Measurements from ENCODE around the gene MAF.

MAF gene

DNA sequence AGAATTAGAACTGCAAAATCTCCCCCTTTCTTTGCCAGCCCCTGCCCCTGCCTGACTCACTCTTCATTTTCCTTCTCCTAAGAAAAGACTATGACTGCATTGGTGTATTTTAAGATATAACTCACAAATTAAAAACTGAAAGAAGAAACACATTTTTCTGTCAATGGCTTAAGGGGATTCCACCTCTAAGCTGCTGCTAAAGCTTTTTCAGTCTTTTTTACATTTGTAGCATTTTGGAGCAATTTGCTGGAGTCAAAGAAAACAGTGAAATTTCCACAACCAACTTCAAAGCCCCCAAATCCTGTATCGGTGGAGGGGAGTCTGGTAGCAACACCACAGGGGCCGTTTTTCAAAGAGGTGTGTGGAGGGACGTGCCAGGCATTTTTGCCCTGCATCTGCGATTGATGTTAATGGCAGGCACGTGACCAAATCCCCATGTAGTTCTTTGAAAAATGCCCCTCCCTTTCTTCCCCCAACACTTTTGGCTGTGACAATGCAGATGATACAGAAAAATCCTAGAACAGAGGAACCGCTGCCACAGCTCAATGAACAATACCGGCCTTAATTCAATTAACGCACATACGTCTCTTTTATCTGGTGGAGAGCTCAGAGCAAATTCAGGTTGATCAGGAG is 28.5 kb downstream of the MAF start:
- TF ChIP-seq, protein P1, sequence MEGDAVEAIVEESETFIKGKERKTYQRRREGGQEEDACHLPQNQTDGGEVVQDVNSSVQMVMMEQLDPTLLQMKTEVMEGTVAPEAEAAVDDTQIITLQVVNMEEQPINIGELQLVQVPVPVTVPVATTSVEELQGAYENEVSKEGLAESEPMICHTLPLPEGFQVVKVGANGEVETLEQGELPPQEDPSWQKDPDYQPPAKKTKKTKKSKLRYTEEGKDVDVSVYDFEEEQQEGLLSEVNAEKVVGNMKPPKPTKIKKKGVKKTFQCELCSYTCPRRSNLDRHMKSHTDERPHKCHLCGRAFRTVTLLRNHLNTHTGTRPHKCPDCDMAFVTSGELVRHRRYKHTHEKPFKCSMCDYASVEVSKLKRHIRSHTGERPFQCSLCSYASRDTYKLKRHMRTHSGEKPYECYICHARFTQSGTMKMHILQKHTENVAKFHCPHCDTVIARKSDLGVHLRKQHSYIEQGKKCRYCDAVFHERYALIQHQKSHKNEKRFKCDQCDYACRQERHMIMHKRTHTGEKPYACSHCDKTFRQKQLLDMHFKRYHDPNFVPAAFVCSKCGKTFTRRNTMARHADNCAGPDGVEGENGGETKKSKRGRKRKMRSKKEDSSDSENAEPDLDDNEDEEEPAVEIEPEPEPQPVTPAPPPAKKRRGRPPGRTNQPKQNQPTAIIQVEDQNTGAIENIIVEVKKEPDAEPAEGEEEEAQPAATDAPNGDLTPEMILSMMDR (IDR thresholded peaks at IDR 0.05; ENCODE audit: borderline replicate concordance, extremely low read depth, low read length, poor library complexity, severe bottlenecking): no peak
- TF ChIP-seq EZH2 (IDR thresholded peaks at IDR 0.05; ENCODE audit: borderline replicate concordance, low read depth, low read length, severe bottlenecking): no peak
- Histone ChIP-seq H3K4me2 (ENCODE audit: insufficient read depth, low read length) (no peak overlapping the region), H3K36me3 (ENCODE audit: insufficient read depth, low read length) (no peaks in the 10 kb centered on the region), H3K4me1 (ENCODE audit: insufficient read depth, low read length) (no peaks in the 10 kb centered on the region), H3K27ac (ENCODE audit: low read length) (no peak overlapping the region), H3K9me3 (ENCODE audit: insufficient read depth, low read length, severe bottlenecking) (no peaks in the 10 kb centered on the region), H3K4me3 (ENCODE audit: low read depth in 1 of 2, low read length in 2 of 2) (no peak overlapping the region), H3K27me3 (ENCODE audit: insufficient read depth, low read length, poor library complexity) (peaks cover 27% of the 10 kb centered on the region), H3K79me2 (ENCODE audit: insufficient read depth, low read length) (no peaks in the 10 kb centered on the region), H2AFZ (ENCODE audit: low read depth, low read length) (no peak overlapping the region), H4K20me1 (ENCODE audit: insufficient read depth, low read length) (no peaks in the 10 kb centered on the region), H3K9ac (ENCODE audit: low read depth, low read length) (no peak overlapping the region)
- DNase-seq: no peak
- no peak for ATAC-seq (ENCODE audit: insufficient read depth, low read depth)

DNA sequence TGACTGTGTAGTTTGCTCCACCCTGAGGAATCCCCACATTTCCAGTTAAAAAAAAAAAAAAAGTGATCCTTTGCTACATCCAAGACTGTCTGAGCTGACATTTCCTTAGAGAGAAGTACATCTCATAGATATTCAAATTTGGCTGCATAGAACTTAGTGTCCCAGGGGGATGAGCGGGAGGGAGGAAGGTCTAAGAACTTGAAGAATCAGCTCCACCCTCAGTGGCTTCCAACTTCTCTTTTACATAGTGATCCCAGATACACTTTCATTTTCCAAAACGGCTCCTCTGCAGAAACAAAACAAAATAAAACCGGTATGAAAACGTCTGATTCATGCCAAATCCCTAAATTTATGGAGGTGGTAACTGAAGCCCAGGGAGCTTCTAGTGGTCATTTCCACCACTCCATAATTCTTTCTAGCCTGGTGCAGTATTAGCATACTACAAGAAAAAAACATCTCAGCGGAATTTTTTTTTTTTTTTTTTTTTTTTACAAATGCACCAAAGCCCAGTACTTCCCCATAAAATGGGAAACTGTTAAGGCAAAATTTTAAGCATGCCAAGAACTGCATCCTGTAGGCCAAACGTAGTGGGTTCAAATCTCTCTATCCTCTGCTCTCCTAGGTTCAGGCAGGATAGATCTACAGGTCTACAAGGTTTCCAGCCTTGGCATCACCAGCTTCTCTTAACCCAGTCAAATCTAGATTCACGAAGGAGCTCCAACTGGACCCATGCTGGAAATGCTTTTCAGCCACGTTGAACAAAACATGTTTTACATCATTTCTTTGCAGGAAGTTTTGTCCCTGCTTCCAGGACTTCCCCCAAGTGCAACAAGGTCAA is 29.3 kb downstream of the MAF start:
- TF ChIP-seq, protein P1 (IDR thresholded peaks at IDR 0.05; ENCODE audit: borderline replicate concordance, extremely low read depth, low read length, poor library complexity, severe bottlenecking): no peak
- TF ChIP-seq EZH2 (IDR thresholded peaks at IDR 0.05; ENCODE audit: borderline replicate concordance, low read depth, low read length, severe bottlenecking): no peak
- Histone ChIP-seq H3K4me2 (ENCODE audit: insufficient read depth, low read length) (no peak overlapping the region), H3K4me1 (ENCODE audit: insufficient read depth, low read length) (no peaks in the 10 kb centered on the region), H3K36me3 (ENCODE audit: insufficient read depth, low read length) (no peaks in the 10 kb centered on the region), H4K20me1 (ENCODE audit: insufficient read depth, low read length) (no peaks in the 10 kb centered on the region), H3K9me3 (ENCODE audit: insufficient read depth, low read length, severe bottlenecking) (no peaks in the 10 kb centered on the region), H3K79me2 (ENCODE audit: insufficient read depth, low read length) (no peaks in the 10 kb centered on the region), H3K27ac (ENCODE audit: low read length) (no peak overlapping the region), H2AFZ (ENCODE audit: low read depth, low read length) (no peak overlapping the region), H3K4me3 (ENCODE audit: low read depth in 1 of 2, low read length in 2 of 2) (no peak overlapping the region), H3K9ac (ENCODE audit: low read depth, low read length) (no peak overlapping the region), H3K27me3 (ENCODE audit: insufficient read depth, low read length, poor library complexity) (peaks cover 25% of the 10 kb centered on the region)
- no peak for ATAC-seq (ENCODE audit: insufficient read depth, low read depth)
- no peak for DNase-seq

DNA sequence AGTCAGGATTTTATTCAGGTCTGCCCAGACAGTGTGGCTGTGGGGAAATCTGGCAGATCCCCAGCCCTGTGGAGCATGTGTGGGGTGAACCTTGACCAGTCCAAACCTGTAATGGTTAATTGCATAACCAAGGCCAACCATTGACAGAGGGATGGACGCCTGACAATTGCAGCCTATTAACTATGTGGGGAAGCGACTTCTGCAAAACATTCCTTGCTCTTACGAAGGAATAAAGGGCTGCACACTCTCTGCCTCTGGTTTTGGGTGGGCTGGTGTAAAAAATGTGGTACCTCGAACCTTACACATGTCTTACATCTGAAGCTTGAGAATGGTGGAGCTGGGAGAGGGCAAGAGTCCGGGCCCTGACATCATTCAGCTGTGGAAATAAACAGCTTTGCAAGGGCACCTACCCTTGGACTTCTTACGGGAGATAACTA is 35.8 kb downstream of the MAF start:
- no peak overlapping the region for H3K4me2 ChIP-seq (ENCODE audit: insufficient read depth, low read length)
- H3K36me3 ChIP-seq (ENCODE audit: insufficient read depth, low read length): no peaks in the 10 kb centered on the region
- H2AFZ ChIP-seq (ENCODE audit: low read depth, low read length): no peak overlapping the region
- ATAC-seq (ENCODE audit: insufficient read depth, low read depth): no peak
- no peak overlapping the region for H3K9ac ChIP-seq (ENCODE audit: low read depth, low read length)
- no peaks in the 10 kb centered on the region for H3K4me1 ChIP-seq (ENCODE audit: insufficient read depth, low read length)
- no peak overlapping the region for H3K27ac ChIP-seq (ENCODE audit: low read length)
- H3K4me3 ChIP-seq (ENCODE audit: low read depth in 1 of 2, low read length in 2 of 2): no peak overlapping the region
- H4K20me1 ChIP-seq (ENCODE audit: insufficient read depth, low read length): no peaks in the 10 kb centered on the region
- H3K9me3 ChIP-seq (ENCODE audit: insufficient read depth, low read length, severe bottlenecking): no peaks in the 10 kb centered on the region
- peaks cover 3% of the 10 kb centered on the region for H3K27me3 ChIP-seq (ENCODE audit: insufficient read depth, low read length, poor library complexity)
- no peaks in the 10 kb centered on the region for H3K79me2 ChIP-seq (ENCODE audit: insufficient read depth, low read length)
- no peak for DNase-seq
- TF ChIP-seq EZH2 (IDR thresholded peaks at IDR 0.05; ENCODE audit: borderline replicate concordance, low read depth, low read length, severe bottlenecking): no peak
- TF ChIP-seq, protein P1 (IDR thresholded peaks at IDR 0.05; ENCODE audit: borderline replicate concordance, extremely low read depth, low read length, poor library complexity, severe bottlenecking): no peak

All from DND-41 (cell line).